OCI-LY7 (cell line): ENCODE results near the gene TP53I11.

ENCODE experiments used
- EZH2phosphoT487 ChIP-seq: fragments of 200-600 bp; sonication (generic); IDR thresholded peaks from 2 replicates; pipeline ENCODE4 v1.6.1; 2018; ENCODE audit warnings: low read depth, borderline replicate concordance, mild to moderate bottlenecking, mixed run types, antibody characterized with exemption, low read length, moderate library complexity, mixed read lengths
- TF ChIP-seq, protein P1 (sequence below): fragments of 200-600 bp; sonication (generic); conservative IDR thresholded peaks from 2 replicates; pipeline ENCODE4 v1.5.1; 2014; ENCODE audit warnings: mild to moderate bottlenecking, antibody characterized with exemption, low read length, moderate library complexity, mixed read lengths

DNA sequence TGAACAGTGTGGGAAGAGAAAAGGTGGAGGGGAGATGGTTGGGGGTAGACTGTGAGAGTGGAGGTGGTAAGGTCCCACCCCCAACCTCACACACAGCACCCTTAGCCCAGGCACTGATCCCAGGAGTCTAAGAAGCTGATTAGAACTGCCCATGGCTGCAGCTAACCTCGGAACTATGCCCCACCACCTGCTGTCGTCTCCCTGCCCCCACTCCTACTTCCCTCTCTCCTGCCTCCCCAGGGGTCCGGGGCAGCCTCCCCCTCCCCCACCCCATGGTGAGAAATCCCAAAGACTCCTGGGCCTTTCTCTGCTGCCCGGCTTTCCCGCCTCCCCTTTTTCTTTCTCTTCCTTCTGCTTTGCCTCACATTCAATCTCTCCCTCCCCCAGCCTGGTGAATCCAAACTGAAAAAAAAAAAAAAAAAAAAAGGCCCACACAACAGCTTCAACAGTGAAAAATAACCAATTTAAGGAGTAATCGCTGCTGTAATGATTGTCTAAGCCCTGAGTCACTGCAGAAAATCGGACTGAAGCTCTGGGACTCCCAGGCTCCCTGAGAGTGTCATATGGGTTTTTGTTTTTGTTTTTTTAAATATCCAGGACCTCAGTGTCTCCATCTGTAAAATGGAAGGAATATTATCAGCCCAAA lies 9.6 kb upstream of the TP53I11 start:
- TF ChIP-seq, protein P1, sequence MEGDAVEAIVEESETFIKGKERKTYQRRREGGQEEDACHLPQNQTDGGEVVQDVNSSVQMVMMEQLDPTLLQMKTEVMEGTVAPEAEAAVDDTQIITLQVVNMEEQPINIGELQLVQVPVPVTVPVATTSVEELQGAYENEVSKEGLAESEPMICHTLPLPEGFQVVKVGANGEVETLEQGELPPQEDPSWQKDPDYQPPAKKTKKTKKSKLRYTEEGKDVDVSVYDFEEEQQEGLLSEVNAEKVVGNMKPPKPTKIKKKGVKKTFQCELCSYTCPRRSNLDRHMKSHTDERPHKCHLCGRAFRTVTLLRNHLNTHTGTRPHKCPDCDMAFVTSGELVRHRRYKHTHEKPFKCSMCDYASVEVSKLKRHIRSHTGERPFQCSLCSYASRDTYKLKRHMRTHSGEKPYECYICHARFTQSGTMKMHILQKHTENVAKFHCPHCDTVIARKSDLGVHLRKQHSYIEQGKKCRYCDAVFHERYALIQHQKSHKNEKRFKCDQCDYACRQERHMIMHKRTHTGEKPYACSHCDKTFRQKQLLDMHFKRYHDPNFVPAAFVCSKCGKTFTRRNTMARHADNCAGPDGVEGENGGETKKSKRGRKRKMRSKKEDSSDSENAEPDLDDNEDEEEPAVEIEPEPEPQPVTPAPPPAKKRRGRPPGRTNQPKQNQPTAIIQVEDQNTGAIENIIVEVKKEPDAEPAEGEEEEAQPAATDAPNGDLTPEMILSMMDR, result no peak
- no peak for TF ChIP-seq EZH2phosphoT487
